H1 (cell line): ENCODE data around the gene CD300A. TPM values are rescaled to one million over a fixed set of nuclear protein-coding genes. Genes with fewer than 3 reads are reported as not detected.

ENCODE experiments used
- ATF2 ChIP-seq: IDR thresholded peaks from 2 replicates; pipeline ENCODE4 v1.6.1; 2012; ENCODE audit warnings: low read length, inconsistent platforms
- CBX5 ChIP-seq: fragments of 300-800, 300-1000 bp; sonication (generic); IDR thresholded peaks from 2 replicates; pipeline ENCODE4 v1.7.1; 2016; ENCODE audit warnings: antibody characterized with exemption, low read length, low read depth
- CHD2 ChIP-seq: IDR thresholded peaks from 2 replicates; pipeline ENCODE4 v1.6.1; 2012; ENCODE audit warnings: low read length, improper control_type of control experiment
- CHD7 ChIP-seq: fragments of 300-600 bp; sonication (generic); IDR thresholded peaks from 2 replicates; pipeline ENCODE4 v1.7.1; 2012; ENCODE audit warnings: low read length, moderate library complexity, mild to moderate bottlenecking, inconsistent platforms; ENCODE audit not compliant: insufficient replicate concordance
- KDM5A ChIP-seq: fragments of 200-600 bp; IDR thresholded peaks from 2 replicates; pipeline ENCODE4 v1.7.1; 2012; ENCODE audit warnings: mild to moderate bottlenecking, low read length, inconsistent platforms, mixed read lengths
- POLR2AphosphoS5 ChIP-seq: IDR thresholded peaks from 2 replicates; pipeline ENCODE4 v1.6.1; 2011; ENCODE audit warnings: low read depth, low read length
- SIN3A ChIP-seq, 2 experiments: IDR thresholded peaks in 1 of 2; conservative IDR thresholded peaks in 1 of 2; 2 replicates each; pipeline ENCODE4 v1.6.1; 2011 to 2012; ENCODE audit warnings: low read length in 2 of 2, improper control_type of control experiment in 1 of 2, low read depth in 1 of 2, mild to moderate bottlenecking in 1 of 2
- YY1 ChIP-seq: IDR thresholded peaks from 2 replicates; pipeline ENCODE4 v1.6.1; 2011; ENCODE audit warnings: low read depth, mild to moderate bottlenecking, low read length
- polyA plus RNA-seq, 7 experiments: library from polyadenylated mRNA; depleted of rRNA in 3 of 7; stranded (reverse) in 5 of 7; unstranded in 2 of 7; fragments of >200 nt in 5 of 7; fragments of 200-250 nt in 2 of 7; gene quantifications; 1 replicate in 5 of 7; 2 replicates in 1 of 7; 4 replicates in 1 of 7; pipeline versions ENCODE4 v1.2.1 to v1.2.3, GENCODE V29; 2011 to 2013; ENCODE audit warnings: missing spikeins in 2 of 7, mixed read lengths in 2 of 7
- total RNA-seq: library from RNA; stranded (reverse); fragmentation: NEBNext Ultra II Directional; extraction: Animal tissue kit (Norgen Biotek cat#: 25700); gene quantifications from 2 replicates; pipeline ENCODE4 v1.2.1, GENCODE V29; 2021

The CD300A gene
- total and polyA plus RNA-seq, 2 of the 8 experiments (the other 6 are each of a cell fraction or from before 2014, with no cell fraction given), result 0.52 to 1.3 TPM

GRCh38 chr17:74446551-74447500 is 19.6 kb upstream of the CD300A start (continued):
- TF ChIP-seq CHD7, result no peak
- no peak for TF ChIP-seq CHD2
- no peak for TF ChIP-seq KDM5A
- TF ChIP-seq CBX5, result no peak
- no peak for TF ChIP-seq POLR2AphosphoS5
- TF ChIP-seq YY1, result no peak
- TF ChIP-seq ATF2, result no peak
- TF ChIP-seq SIN3A (conservative IDR thresholded peaks at IDR 0.05 in 1 of 2, IDR thresholded peaks at IDR 0.05 in 1 of 2; ENCODE audit: low read depth in 1 of 2, low read length in 2 of 2), result no peak
